T-helper 2 cell treated with Interferon-gamma antibody and Interleukin-4, amounts not matched to agents 5 μg/mL and 100 μg/mL, for 36 hours (primary cell): ENCODE measurements around the gene PGPEP1.
"Not testable (repeated sequence)": the region's sequence is repeated elsewhere in the genome, so short reads cannot be mapped to it uniquely, and the experiment has no call there.

Experiments
- DNase-seq: peaks from one replicate; pipeline ENCODE4 v3.0.0; 2021; ENCODE audit warnings: low spot score
- H3K27ac Mint-ChIP-seq: one replicate; pipeline ENCODE4 v1.8.0; 2021; ENCODE audit warnings: mild to moderate bottlenecking, mixed read lengths
- H3K27me3 Mint-ChIP-seq: one replicate; pipeline ENCODE4 v1.8.0; 2021; ENCODE audit warnings: low read depth, mixed read lengths
- H3K36me3 Mint-ChIP-seq: one replicate; pipeline ENCODE4 v1.8.0; 2021; ENCODE audit warnings: low read depth, mixed read lengths
- H3K4me1 Mint-ChIP-seq: one replicate; pipeline ENCODE4 v1.8.0; 2021; ENCODE audit warnings: low read depth, mixed read lengths
- H3K4me3 Mint-ChIP-seq: one replicate; pipeline ENCODE4 v1.8.0; 2022; ENCODE audit warnings: mild to moderate bottlenecking, moderate library complexity, mixed read lengths
- H3K9me3 Mint-ChIP-seq: one replicate; pipeline ENCODE4 v1.8.0; 2021; ENCODE audit warnings: mixed read lengths

PGPEP1 gene

GRCh38 chr19:18379803-18380747 lies 39.7 kb downstream of the PGPEP1 start:
- Mint-ChIP-seq H3K27me3 (peaks cover 4% of the 10 kb centered on the region), H3K4me1 (no peaks in the 10 kb centered on the region), H3K9me3 (no peaks in the 10 kb centered on the region), H3K27ac (no peak overlapping the region), H3K36me3 (no peaks in the 10 kb centered on the region), H3K4me3 (no peak overlapping the region)
- no peak for DNase-seq

DNA sequence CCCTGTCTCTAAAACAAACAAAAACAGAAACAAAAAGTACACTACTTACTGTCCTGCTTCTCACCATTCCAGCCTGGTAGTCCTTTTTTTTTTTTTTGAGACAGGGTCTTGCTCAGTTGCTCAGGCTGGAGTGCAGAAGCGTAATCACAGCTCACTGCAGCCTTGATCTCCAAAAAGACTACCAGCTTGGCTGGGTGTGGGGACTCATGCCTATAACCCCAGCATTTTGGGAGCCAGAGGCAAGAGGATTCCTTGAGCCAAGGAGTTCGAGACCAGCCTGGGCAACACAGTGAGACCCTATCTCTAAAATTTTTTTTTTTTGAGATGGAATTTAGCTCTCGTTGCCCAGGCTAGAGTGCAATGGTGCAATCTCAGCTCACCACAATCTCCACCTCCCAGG lies 40.4 kb downstream of the PGPEP1 start:
- no peak for DNase-seq
- H3K27me3 Mint-ChIP-seq = peaks cover 9% of the 10 kb centered on the region
- no peak overlapping the region for H3K4me3 Mint-ChIP-seq
- no peaks in the 10 kb centered on the region for H3K36me3 Mint-ChIP-seq
- H3K9me3 Mint-ChIP-seq = no peaks in the 10 kb centered on the region
- H3K4me1 Mint-ChIP-seq = no peaks in the 10 kb centered on the region
- H3K27ac Mint-ChIP-seq = no peak overlapping the region

- not testable (repeated sequence) for H3K4me1 Mint-ChIP-seq, H3K27ac Mint-ChIP-seq, H3K36me3 Mint-ChIP-seq, DNase-seq, H3K9me3 Mint-ChIP-seq, H3K4me3 Mint-ChIP-seq
- peaks cover 33% of the 10 kb centered on the region for H3K27me3 Mint-ChIP-seq
These were observed 43.2 kb downstream of the PGPEP1 start for GRCh38 chr19:18383622-18384021.

DNA sequence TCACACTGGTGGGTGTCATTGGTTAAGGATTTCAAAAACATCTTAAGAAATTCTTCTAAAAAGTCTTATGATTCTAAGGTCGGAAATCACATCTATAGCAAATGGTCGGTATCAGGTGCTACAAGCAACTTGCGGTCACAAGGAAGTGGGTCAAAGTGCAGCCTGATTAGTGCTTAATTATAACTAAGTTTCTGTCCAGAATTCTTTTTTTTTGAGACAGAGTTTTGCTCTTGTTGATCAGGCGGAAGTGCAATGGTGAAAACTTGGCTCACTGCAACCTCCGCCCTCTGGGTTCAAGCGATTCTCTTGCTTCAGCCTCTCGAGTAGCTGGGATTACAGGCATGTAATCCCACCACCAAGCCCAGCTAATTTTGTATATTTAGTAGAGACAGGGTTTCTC lies 44.4 kb downstream of the PGPEP1 start:
- H3K4me3 Mint-ChIP-seq = no peak overlapping the region
- H3K27me3 Mint-ChIP-seq = peaks cover 42% of the 10 kb centered on the region
- no peak for DNase-seq
- H3K4me1 Mint-ChIP-seq = peaks cover 4% of the 10 kb centered on the region
- H3K27ac Mint-ChIP-seq = no peak overlapping the region
- no peaks in the 10 kb centered on the region for H3K9me3 Mint-ChIP-seq
- H3K36me3 Mint-ChIP-seq = no peaks in the 10 kb centered on the region

- no peak for DNase-seq
- Mint-ChIP-seq H3K4me1 (peaks cover 4% of the 10 kb centered on the region), H3K27me3 (peaks cover 48% of the 10 kb centered on the region), H3K27ac (no peak overlapping the region), H3K36me3 (no peaks in the 10 kb centered on the region), H3K9me3 (no peaks in the 10 kb centered on the region), H3K4me3 (no peak overlapping the region)
These were observed 44.9 kb downstream of the PGPEP1 start for GRCh38 chr19:18385359-18385674.

DNA sequence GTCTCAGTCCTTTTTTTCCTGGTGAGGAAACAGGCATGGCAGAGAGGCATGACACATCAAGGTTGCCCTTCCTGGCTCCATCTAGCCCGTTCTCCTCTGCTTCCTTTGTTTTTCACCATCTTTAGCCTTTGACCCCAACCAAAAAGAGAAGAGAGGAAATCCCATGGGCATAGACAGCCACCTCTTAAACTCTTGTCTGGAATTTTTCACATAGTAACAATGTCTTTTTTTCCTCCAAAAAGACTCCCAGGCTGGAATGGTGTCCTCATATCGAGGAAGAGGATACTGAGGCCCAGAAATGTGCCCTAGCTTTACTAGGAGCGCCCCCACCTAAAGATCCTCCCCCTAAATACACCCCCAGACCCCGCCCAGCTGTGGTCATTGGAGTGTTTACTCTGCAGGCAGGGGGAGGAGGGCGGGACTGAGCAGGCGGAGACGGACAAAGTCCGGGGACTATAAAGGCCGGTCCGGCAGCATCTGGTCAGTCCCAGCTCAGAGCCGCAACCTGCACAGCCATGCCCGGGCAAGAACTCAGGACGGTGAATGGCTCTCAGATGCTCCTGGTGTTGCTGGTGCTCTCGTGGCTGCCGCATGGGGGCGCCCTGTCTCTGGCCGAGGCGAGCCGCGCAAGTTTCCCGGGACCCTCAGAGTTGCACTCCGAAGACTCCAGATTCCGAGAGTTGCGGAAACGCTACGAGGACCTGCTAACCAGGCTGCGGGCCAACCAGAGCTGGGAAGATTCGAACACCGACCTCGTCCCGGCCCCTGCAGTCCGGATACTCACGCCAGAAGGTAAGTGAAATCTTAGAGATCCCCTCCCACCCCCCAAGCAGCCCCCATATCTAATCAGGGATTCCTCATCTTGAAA lies 45.5 kb downstream of the PGPEP1 start, which contains the start of gene GDF15:
Gene GDF15 (plus strand): TSS at position 484 of the 868 bp plus-strand sequence. CDS start 32 bp downstream, at position 516.
- H3K4me3 Mint-ChIP-seq = no peak within 1 kb of the TSS
- H3K27me3 Mint-ChIP-seq = peaks cover 54% of the 10 kb centered on the region
- peaks cover 4% of the 10 kb centered on the region for H3K4me1 Mint-ChIP-seq
- no peak within 1 kb of the TSS for H3K27ac Mint-ChIP-seq
- no peak for DNase-seq
- no peaks in the 10 kb centered on the region for H3K36me3 Mint-ChIP-seq
- no peaks in the 10 kb centered on the region for H3K9me3 Mint-ChIP-seq

- H3K36me3 Mint-ChIP-seq = no peaks in the 10 kb centered on the region
- DNase-seq = no peak
- H3K4me3 Mint-ChIP-seq = no peak overlapping the region
- no peak overlapping the region for H3K27ac Mint-ChIP-seq
- peaks cover 4% of the 10 kb centered on the region for H3K4me1 Mint-ChIP-seq
- H3K27me3 Mint-ChIP-seq = peaks cover 56% of the 10 kb centered on the region
- H3K9me3 Mint-ChIP-seq = no peaks in the 10 kb centered on the region
These were observed 46.3 kb downstream of the PGPEP1 start for GRCh38 chr19:18386543-18387271.

- peaks cover 63% of the 10 kb centered on the region for H3K27me3 Mint-ChIP-seq
- peaks cover 4% of the 10 kb centered on the region for H3K4me1 Mint-ChIP-seq
- H3K9me3 Mint-ChIP-seq = no peaks in the 10 kb centered on the region
- H3K27ac Mint-ChIP-seq = no peak overlapping the region
- peak; percentile 77 for DNase-seq
- H3K36me3 Mint-ChIP-seq = no peaks in the 10 kb centered on the region
- H3K4me3 Mint-ChIP-seq = peak overlapping the region; percentile 69
These were observed 47.9 kb downstream of the PGPEP1 start for GRCh38 chr19:18388100-18388959.

DNA sequence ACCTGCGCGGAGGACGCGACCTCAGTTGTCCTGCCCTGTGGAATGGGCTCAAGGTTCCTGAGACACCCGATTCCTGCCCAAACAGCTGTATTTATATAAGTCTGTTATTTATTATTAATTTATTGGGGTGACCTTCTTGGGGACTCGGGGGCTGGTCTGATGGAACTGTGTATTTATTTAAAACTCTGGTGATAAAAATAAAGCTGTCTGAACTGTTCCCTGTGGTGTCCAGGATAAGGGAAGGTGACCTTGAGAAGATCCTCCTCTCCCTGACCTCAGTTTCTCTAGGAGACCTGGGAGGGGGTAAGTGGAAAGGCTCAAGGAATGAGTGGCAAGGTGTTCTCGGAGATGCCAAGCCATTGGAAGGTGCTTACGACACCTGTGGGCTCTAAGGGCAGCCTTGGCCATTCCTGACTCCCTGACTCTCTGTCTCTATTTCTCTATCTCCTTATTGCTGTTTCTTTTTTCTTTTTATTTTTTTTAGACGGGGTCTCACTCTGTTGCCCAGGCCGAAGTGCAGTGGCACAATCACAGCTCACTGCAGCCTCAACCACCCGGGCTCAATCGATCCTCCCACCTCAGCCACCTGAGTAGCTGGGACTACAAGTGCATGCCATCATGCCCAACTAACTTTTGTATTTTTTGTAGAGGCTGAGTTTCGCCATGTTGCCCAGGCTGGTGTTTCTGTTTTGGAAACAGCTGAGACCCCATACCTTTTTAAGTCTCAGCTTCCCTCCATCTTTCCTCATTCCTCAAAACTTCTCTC lies 48.7 kb downstream of the PGPEP1 start:
- Mint-ChIP-seq H3K27me3 (peaks cover 67% of the 10 kb centered on the region), H3K4me1 (peaks cover 4% of the 10 kb centered on the region)

GRCh38 chr19:18389726-18390064 lies 49.3 kb downstream of the PGPEP1 start:
- Mint-ChIP-seq H3K36me3 (no peaks in the 10 kb centered on the region), H3K4me3 (peak overlapping the region; percentile 46), H3K9me3 (no peaks in the 10 kb centered on the region), H3K27ac (no peak overlapping the region), H3K27me3 (peaks cover 64% of the 10 kb centered on the region), H3K4me1 (peaks cover 4% of the 10 kb centered on the region)
- DNase-seq = no peak

More for the DNA sequence above, 48.7 kb downstream of the PGPEP1 start:
- H3K27ac Mint-ChIP-seq = no peak overlapping the region
- H3K4me3 Mint-ChIP-seq = peak overlapping the region; percentile 69
- no peak for DNase-seq
- H3K36me3 Mint-ChIP-seq = no peaks in the 10 kb centered on the region
- no peaks in the 10 kb centered on the region for H3K9me3 Mint-ChIP-seq

DNA sequence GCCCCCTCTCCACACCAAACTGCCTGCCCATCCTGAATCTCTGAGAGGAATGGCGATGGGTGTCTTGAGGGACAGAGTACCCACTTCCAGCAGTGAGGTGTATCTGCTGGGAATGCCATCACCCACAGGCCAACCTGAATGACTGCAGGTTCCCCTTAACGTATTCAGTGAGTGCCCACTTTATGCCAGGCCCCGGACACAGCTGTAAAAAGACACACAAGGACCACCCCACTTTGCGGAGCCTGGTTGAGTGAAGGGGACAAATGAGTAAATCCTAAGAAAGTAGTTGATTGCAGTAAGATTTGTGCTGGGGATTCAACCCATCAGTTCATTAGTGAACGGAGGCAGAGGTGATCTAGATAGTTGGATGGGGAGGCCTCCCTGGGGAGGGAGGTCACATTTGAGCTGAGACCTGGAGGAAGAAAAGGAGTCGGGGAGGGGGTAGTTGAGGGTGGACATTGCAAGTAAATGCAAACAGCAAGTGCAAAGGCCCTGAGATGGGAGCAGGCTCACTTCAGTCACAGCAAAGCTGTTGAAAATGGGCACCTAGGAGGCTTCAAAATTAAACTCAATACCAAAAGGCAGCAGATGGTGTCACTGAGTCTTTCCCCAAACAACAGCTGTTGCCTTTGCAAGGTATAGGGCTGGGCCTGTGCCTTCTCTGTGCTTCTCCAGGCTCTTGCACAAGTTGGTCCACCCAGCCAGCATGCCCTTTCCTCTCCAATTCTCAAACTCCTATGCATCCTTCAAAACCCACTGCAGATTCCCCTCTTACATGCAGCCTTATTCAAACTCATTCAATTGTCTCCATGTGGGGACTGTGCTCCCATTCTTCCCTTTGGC lies 49.9 kb downstream of the PGPEP1 start:
- no peaks in the 10 kb centered on the region for H3K9me3 Mint-ChIP-seq
- H3K27ac Mint-ChIP-seq = no peak overlapping the region
- DNase-seq = no peak
- H3K4me1 Mint-ChIP-seq = peaks cover 4% of the 10 kb centered on the region
- no peaks in the 10 kb centered on the region for H3K36me3 Mint-ChIP-seq
- H3K27me3 Mint-ChIP-seq = peaks cover 62% of the 10 kb centered on the region
- no peak overlapping the region for H3K4me3 Mint-ChIP-seq

DNA sequence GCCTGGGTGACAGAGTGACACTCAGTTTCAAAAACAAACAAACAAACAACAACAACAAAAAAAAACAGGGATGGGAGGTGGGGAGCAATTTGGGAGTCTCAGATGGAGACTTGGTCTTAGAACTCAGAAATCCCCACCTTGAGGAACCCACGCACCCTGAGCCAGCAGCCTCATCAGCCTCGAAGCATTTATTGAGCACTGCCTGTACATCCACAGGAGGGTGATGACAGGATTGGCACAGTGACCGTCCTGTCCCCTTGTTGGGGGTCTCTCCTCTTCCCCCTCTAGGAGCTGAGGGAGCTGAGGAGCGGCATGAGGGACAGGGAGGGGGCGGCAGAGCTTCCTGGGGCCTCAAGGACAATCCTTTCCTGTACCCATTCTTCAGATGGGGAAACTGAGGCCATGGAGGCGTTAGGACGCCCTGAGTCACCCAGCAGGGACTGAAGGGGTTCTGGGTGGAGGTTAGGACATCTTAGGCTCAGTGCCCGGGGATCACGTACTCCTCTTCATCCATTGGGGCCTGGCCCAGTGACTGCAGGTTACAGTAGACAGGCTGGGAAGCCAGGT lies 51.2 kb downstream of the PGPEP1 start:
- peaks cover 4% of the 10 kb centered on the region for H3K4me1 Mint-ChIP-seq
- no peak overlapping the region for H3K27ac Mint-ChIP-seq
- H3K4me3 Mint-ChIP-seq = no peak overlapping the region
- no peaks in the 10 kb centered on the region for H3K36me3 Mint-ChIP-seq
- H3K9me3 Mint-ChIP-seq = no peaks in the 10 kb centered on the region
- DNase-seq = no peak
- H3K27me3 Mint-ChIP-seq = peaks cover 54% of the 10 kb centered on the region
